ENCODE measurements around the gene GGNBP2. TPM values are rescaled to one million over a fixed set of nuclear protein-coding genes. Genes with fewer than 3 reads are reported as not detected.

GGNBP2 gene
- total and polyA plus RNA-seq, 7 donors, result 43.5 to 62.2 (median 57.4) TPM

DNA sequence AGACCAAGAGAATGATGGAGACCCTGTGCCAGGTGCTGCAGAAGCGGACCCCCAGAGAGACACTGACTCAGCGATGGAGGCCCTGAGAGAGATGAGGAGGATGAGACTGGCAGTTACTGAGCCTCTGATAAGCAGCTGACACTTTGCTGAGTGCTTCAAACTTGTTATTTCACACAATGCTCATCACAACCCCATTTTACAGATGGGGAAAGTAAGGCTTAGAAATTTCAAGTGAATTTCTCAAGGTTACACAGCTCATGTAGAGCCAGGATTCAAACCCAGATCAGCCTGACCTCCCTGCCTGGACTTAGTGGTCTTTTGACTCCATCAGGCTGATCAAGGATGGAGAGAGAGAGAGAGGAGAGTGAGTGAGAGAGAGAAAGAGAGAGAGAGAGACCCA is 83.9 kb downstream of the GGNBP2 start:
- no peak for DNase-seq
- H3K4me1 ChIP-seq, result no peaks in the 10 kb centered on the region
- H3K36me3 ChIP-seq, result no peaks in the 10 kb centered on the region
- no peak overlapping the region for H3K27ac ChIP-seq
- H3K4me3 ChIP-seq, result no peak overlapping the region
- no peak for TF ChIP-seq POLR2A (IDR thresholded peaks at IDR 0.05)
- no peak for TF ChIP-seq EP300 (IDR thresholded peaks at IDR 0.05)
- H3K9me3 ChIP-seq, result no peaks in the 10 kb centered on the region
- 95 to 97% methylated on average over 2 of the region's 2 CpGs for WGBS, 2 donors
- H3K27me3 ChIP-seq, result peaks cover 0 to 47% (median 4%) of the 10 kb centered on the region in 3 donors
- intact Hi-C loops (cut with DNase I), result loop anchor here (2.0 kb wide), 1 partner anchor 418 kb away; no protein-coding TSS in a partner anchor

DNA sequence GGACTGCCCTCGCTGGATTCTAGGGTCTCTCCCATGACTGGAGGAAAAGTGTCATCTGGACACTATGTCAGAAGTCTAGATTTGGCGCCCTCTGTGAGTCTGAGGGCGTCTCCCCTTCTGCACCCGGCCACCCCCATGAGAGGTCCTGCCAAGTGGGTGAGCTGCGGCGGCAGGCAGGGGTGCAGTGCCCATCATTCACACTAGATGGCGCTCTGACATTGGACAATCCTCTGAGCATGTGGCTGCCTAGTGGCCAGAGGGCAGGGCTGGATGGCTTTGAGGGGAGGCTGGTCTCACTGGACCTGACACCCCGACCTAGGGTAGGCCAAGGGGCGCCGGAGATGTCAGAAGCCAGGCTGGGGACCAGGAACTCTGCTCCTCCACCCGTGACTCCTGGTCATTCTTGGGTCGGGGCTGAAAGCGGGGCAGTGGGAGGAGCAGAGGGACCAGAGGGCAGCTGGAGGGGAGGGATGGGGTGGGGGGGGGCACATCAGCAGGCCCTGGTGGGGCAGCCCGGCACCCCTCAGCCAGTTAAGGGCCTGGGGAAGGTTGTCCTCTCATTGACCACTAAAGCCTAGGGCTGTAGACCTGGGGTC is 84.6 kb downstream of the GGNBP2 start:
- TF ChIP-seq, protein P1, sequence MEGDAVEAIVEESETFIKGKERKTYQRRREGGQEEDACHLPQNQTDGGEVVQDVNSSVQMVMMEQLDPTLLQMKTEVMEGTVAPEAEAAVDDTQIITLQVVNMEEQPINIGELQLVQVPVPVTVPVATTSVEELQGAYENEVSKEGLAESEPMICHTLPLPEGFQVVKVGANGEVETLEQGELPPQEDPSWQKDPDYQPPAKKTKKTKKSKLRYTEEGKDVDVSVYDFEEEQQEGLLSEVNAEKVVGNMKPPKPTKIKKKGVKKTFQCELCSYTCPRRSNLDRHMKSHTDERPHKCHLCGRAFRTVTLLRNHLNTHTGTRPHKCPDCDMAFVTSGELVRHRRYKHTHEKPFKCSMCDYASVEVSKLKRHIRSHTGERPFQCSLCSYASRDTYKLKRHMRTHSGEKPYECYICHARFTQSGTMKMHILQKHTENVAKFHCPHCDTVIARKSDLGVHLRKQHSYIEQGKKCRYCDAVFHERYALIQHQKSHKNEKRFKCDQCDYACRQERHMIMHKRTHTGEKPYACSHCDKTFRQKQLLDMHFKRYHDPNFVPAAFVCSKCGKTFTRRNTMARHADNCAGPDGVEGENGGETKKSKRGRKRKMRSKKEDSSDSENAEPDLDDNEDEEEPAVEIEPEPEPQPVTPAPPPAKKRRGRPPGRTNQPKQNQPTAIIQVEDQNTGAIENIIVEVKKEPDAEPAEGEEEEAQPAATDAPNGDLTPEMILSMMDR (IDR thresholded peaks at IDR 0.05), result peak; percentile 80 to 99 (median 96)
- TF ChIP-seq POLR2AphosphoS5 (IDR thresholded peaks at IDR 0.05) (no peak), POLR2A (IDR thresholded peaks at IDR 0.05) (no peak)
- 17 to 23% methylated on average over 14 of the region's 14 CpGs for WGBS, 2 donors
- DNase-seq, result peak; percentile 83
- Histone ChIP-seq H3K36me3 (no peaks in the 10 kb centered on the region), H3K9me3 (no peaks in the 10 kb centered on the region), H3K27me3 (peaks cover 0 to 54% (median 4%) of the 10 kb centered on the region in 3 donors), H3K4me1 (no peaks in the 10 kb centered on the region), H3K4me3 (no peak overlapping the region), H3K27ac (no peak overlapping the region)
- intact Hi-C loops (cut with DNase I), result loop anchor here (2.0 kb wide), 1 partner anchor 417 kb away; no protein-coding TSS in a partner anchor

DNA sequence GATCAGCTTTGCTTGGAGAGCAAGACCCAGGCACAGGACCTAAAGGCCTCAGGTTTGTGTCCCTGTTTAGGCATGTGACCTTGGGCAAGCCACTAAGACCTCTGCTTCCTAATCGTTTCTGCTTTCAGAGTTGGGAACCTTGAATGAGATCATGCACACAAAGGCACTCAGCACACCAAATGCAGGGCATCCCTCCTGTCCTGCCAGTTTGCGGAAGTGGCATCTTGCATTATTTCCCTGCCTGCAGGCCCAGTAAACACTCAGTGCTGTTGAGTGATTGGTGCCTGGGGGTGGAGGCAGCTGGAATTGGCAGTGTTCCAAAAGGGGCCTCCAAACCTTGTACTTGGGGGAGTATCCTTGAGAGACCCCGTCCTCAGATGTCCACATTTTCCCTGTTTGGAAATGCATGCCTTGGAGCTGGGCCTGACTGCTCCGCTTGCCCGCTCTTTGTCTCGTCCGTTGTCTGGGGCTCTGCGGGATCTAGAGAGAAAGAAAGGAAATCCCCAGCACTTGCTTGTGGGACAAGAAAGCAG is 85.3 kb downstream of the GGNBP2 start:
- Histone ChIP-seq H3K9me3 (no peaks in the 10 kb centered on the region), H3K4me1 (no peaks in the 10 kb centered on the region), H3K27me3 (peaks cover 0 to 59% (median 4%) of the 10 kb centered on the region in 3 donors), H3K36me3 (no peaks in the 10 kb centered on the region), H3K4me3 (no peak overlapping the region), H3K27ac (no peak overlapping the region)
- TF ChIP-seq POLR2A (IDR thresholded peaks at IDR 0.05), result no peak
- no peak for DNase-seq
- 72 to 77% methylated on average over 8 of the region's 8 CpGs for WGBS, 2 donors
- intact Hi-C loops (cut with DNase I), result loop anchor here (2.0 to 10.0 kb wide), 2 partner anchors 135 to 417 kb away; no protein-coding TSS in a partner anchor

DNA sequence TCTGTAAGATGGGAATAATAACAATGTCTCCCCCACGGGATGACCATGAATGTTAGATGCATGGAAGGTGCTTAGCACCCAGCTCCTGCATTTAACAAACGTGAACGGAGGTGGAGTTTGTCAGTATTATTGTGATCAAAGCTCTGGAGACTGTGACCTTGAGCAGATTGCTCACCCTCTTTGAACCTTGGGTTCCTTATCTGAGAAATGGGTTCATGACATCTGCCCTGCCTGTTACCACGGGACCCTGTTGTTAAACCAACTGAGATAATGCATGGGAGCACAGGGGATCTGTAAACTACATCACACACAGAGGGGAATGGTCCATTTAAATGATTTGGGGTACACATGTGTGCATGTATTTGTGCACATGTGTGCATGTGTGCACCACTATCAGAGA is 86.3 kb downstream of the GGNBP2 start:
- no peaks in the 10 kb centered on the region for H3K4me1 ChIP-seq
- H3K4me3 ChIP-seq, result no peak overlapping the region
- no peak overlapping the region for H3K27ac ChIP-seq
- no peak for DNase-seq
- intact Hi-C loops (cut with DNase I), result loop anchor here (10.0 kb wide), 1 partner anchor 134 kb away; no protein-coding TSS in a partner anchor
- peaks cover 0 to 64% (median 13%) of the 10 kb centered on the region in 3 donors for H3K27me3 ChIP-seq
- TF ChIP-seq POLR2A (IDR thresholded peaks at IDR 0.05) (no peak), EP300 (IDR thresholded peaks at IDR 0.05) (no peak), POLR2AphosphoS5 (IDR thresholded peaks at IDR 0.05) (no peak)
- TF ChIP-seq, protein P1 (IDR thresholded peaks at IDR 0.05), result no peak
- H3K9me3 ChIP-seq, result no peaks in the 10 kb centered on the region
- WGBS, 2 donors, result 73 to 77% methylated on average over 4 of the region's 4 CpGs
- H3K36me3 ChIP-seq, result no peaks in the 10 kb centered on the region

DNA sequence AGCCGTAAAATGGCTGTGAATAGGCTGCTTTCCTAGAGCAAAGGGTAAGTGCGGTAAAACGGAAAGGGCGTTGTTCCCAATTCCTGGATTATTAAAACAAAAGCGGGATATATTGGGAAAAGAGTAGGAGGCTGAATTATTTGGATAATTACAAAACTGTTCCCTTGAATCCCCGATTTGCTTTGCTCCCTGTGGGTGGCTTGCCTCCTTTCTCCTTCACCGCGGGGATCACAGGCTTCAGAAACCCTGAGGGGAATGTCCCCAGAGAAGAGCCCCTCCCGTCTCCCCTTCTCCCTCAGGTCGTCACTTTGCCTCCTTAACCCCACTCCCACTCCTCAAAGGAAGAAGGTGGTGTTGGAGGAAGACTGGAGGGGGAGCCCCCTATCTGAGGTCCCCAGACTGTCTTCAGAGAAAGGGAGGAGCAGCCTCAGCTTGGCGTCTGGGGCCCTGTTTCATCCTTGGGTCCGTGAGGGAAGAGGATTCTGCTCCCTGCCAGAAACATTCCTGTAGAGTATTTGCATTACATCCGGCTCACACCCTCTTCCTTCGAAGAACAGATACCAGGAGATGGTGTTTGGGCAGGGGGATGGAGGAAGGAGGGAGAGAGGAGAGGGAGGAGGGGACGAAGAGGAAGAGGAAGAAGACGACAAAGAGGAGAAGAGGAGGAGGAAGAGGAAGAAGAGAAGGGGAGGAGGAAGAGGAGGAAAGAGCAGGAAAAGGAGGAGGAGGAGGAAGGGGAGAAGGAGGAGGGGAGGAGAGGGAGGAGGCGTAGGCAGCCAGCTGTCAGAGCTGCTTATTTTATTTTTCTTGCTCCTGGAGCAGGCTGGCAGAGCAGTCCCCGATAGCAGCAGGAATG is 88.4 kb downstream of the GGNBP2 start:
- no peak overlapping the region for H3K4me3 ChIP-seq
- no peak for TF ChIP-seq POLR2AphosphoS5 (IDR thresholded peaks at IDR 0.05)
- TF ChIP-seq, protein P1 (IDR thresholded peaks at IDR 0.05), result no peak
- no peak for TF ChIP-seq EP300 (IDR thresholded peaks at IDR 0.05)
- TF ChIP-seq POLR2A (IDR thresholded peaks at IDR 0.05), result no peak
- no peak for DNase-seq
- H3K27me3 ChIP-seq, result peaks cover 0 to 77% (median 13%) of the 10 kb centered on the region in 3 donors
- H3K4me1 ChIP-seq, result no peaks in the 10 kb centered on the region
- no peaks in the 10 kb centered on the region for H3K36me3 ChIP-seq
- intact Hi-C loops (cut with DNase I), result loop anchor here (10.0 kb wide), 1 partner anchor 132 kb away; no protein-coding TSS in a partner anchor
- 41 to 53% methylated on average over 18 of the region's 18 CpGs for WGBS, 2 donors
- H3K27ac ChIP-seq, result no peak overlapping the region
- no peaks in the 10 kb centered on the region for H3K9me3 ChIP-seq

Other genes starting within 250 kb of the GGNBP2 start
- gene TBC1D3G, start 221.0 kb upstream of the GGNBP2 start, total RNA-seq, result 1 to 10 TPM in 1 of 4 donors, not detected in 3; 1.4 TPM
- under 1 TPM in 1 of 3 donors, not detected in 2; 0.46 TPM for gene TBC1D3G, start 221.0 kb upstream of the GGNBP2 start, polyA plus RNA-seq
- not detected for gene TBC1D3H, start 156.5 kb upstream of the GGNBP2 start, total RNA-seq
- under 1 TPM in 1 of 3 donors, not detected in 2; 0.46 TPM for gene TBC1D3H, start 156.5 kb upstream of the GGNBP2 start, polyA plus RNA-seq
- 10 to 100 TPM; 31.0 to 59.9 (median 44.9) TPM for gene ZNHIT3, start 58.2 kb upstream of the GGNBP2 start, total RNA-seq
- gene ZNHIT3, start 58.2 kb upstream of the GGNBP2 start, polyA plus RNA-seq, result 10 to 100 TPM; 49.9 to 60.7 (median 51.8) TPM
- 10 to 100 TPM; 49.9 to 67.2 (median 59.5) TPM for gene MYO19, start 10.1 kb upstream of the GGNBP2 start, total RNA-seq
- 10 to 100 TPM; 19.2 to 60.6 (median 20.3) TPM for gene MYO19, start 10.1 kb upstream of the GGNBP2 start, polyA plus RNA-seq
- 1 to 10 TPM; 1.7 to 3.9 (median 3.0) TPM for gene PIGW, start 9.9 kb upstream of the GGNBP2 start, total RNA-seq
- 1 to 10 TPM; 2.4 to 8.6 (median 4.6) TPM for gene PIGW, start 9.9 kb upstream of the GGNBP2 start, polyA plus RNA-seq
- gene DHRS11, start 47.0 kb downstream of the GGNBP2 start, total RNA-seq, result 1 to 10 TPM; 4.3 to 8.9 (median 7.5) TPM
- gene DHRS11, start 47.0 kb downstream of the GGNBP2 start, polyA plus RNA-seq, result 100 to 1,000 TPM in 2 of 3 donors, 10 to 100 TPM in 1; 97.6 to 239 (median 212) TPM
- 1 to 10 TPM; 2.8 to 5.3 (median 3.9) TPM for gene MRM1, start 56.7 kb downstream of the GGNBP2 start, total RNA-seq
- gene MRM1, start 56.7 kb downstream of the GGNBP2 start, polyA plus RNA-seq, result 10 to 100 TPM in 1 of 3 donors, 1 to 10 TPM in 2; 5.4 to 15.0 (median 8.3) TPM

All from sigmoid colon (tissue), 7 donors.